Measurements from ENCODE around the gene INSL3. TPM values are rescaled to one million over a fixed set of nuclear protein-coding genes. Genes with fewer than 3 reads are reported as not detected.

Gene INSL3
- total and polyA plus RNA-seq, 2 of the 13 experiments (the other 11 are each of a cell fraction or from before 2014, with no cell fraction given), result 0.30 TPM; not detected in 1

DNA sequence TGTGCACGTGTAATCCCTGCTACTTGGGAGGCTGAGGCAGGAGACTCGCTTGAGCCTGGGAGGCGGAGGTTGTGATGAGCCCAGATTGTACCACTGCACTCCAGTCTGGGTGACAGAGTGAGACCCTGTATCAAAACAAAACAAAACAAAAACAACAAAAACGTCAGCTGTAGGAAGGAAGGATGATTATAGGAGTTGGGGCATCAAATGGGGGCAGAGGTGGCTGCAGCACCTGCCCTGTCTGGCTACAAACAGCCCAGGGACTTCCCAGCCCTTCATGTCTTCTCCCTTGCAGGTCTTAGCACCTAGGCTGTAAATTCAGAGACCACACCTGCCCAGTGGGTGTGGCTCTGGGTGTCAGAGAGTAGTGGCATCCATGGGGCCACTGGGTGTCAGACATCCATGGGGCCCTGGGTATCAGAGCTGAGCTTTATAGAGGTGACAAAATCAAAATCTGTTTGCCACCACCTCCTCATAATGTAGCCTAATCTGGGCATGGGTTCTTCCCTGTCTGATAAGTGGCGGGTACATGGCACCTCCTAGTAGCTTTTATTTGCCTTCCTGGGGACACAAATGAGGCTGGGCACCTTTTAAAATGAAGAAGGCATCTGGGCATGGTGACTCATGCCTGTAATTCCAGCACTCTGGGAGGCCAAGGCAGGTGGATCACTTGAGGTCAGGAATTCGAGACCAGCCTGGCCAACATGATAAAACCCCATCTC is 31.1 kb downstream of the INSL3 start (continued):
- TF ChIP-seq PRDM4 (CRISPR knock-in tag; IDR thresholded peaks at IDR 0.05; ENCODE audit: borderline replicate concordance), result no peak

DNA sequence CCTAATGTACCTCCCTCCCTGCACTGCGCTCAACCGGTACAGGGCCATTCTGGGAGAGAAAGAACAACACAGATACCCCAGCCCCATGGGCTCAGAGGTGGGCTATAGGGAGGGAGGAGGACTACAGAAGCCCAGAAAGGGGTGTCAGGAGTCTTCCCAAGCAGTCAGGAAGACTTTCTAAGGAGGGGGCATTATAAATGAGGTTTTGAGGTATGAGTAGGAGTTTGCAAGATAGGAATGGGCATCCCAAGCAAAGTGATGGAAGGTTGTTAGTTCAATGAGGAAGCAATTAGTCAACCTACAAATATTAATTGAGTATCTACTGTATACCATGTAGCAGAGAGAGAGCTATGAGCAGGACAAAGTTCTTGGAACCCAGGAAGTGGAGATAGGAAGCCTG is 32.7 kb downstream of the INSL3 start:
- FAIRE-seq, result no peak
- no peak for DNase-seq (ENCODE audit: low spot score)
- TF ChIP-seq CCDC6 (CRISPR knock-in tag; IDR thresholded peaks at IDR 0.05), result no peak
- no peak for TF ChIP-seq MXD4 (CRISPR knock-in tag; IDR thresholded peaks at IDR 0.05)
- CTCF ChIA-PET (ENCODE audit: low intra/inter-chr PET ratio, low total read pairs), result no interaction called here
- H3K4me3 ChIP-seq (replicated peaks in 1 of 3; ENCODE audit: insufficient read depth in 1 of 3, low read depth in 2 of 3, low read length in 3 of 3), result no peak overlapping the region
- H3K9me3 ChIP-seq (ENCODE audit: low read length), result no peaks in the 10 kb centered on the region
- H3K27me3 ChIP-seq (ENCODE audit: control insufficient read depth in 1 of 2, insufficient read depth in 2 of 2, low read length in 2 of 2), result peaks cover 0 to 3% of the 10 kb centered on the region in 2 experiments; a peak in 1 of 5 replicates
- in situ Hi-C loops (cut with HindIII; ENCODE audit: extremely low pct_ligation_motif_present, low pct_unique_long_range_greater_than_20kb) (no loop called here), intact Hi-C loops (cut with micrococcal nuclease; ENCODE audit: unreplicated experiment) (no loop called here)
- H3K4me1 ChIP-seq (ENCODE audit: insufficient read depth, low read length), result peaks cover 6% of the 10 kb centered on the region
- no peak overlapping the region for H3K27ac ChIP-seq (ENCODE audit: extremely low read length, insufficient read depth, low read length)
- no peak overlapping the region for H3K4me2 ChIP-seq (ENCODE audit: low read depth, low read length)
- POLR2A ChIA-PET, result no interaction called here
- H3K9ac ChIP-seq (ENCODE audit: insufficient read depth, low read depth, low read length), result no peak overlapping the region
- H3K36me3 ChIP-seq (replicated peaks in 1 of 2; ENCODE audit: control insufficient read depth in 1 of 2, insufficient read depth in 2 of 2, low read length in 2 of 2), result 0 out of 5 replicates have a peak, but pooled peaks cover 0 to 4% of the 10 kb centered on the region in 2 experiments
- WGBS (ENCODE audit: low lambda C conversion rate), result 89% methylated on average over 2 of the region's 2 CpGs
- no peaks in the 10 kb centered on the region for H4K20me1 ChIP-seq (ENCODE audit: insufficient read depth, low read length)
- no TSS peak for BruUV-seq (replicated peaks)
- no peaks in the 10 kb centered on the region for H3K79me2 ChIP-seq (ENCODE audit: insufficient read depth, low read length)
- H2AFZ ChIP-seq (ENCODE audit: low read length), result no peak overlapping the region
- ATAC-seq, result no peak
